ENCODE results near the gene TDRD15.

TDRD15 gene

DNA sequence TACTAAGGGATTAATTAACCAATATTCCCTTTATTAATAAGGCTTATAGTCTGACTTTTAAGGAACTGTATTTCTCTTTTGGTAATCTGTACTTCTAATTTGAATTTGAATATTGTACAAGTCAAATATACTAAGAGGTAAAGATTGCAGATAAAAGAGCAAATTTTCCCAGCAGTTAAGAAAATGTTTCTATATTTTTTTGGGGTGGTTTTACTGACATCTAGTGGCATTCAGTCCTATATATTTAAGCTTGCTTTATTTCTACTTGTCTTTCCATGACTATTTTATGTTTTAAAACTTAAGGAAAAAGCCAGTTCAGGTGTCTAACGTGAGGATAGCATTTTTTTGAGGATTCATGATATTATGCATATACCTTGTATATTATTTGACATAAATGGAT lies 41.6 kb downstream of the TDRD15 start:
- Mint-ChIP-seq H3K4me3 (no peak overlapping the region), H3K27me3 (peaks cover 3% of the 10 kb centered on the region), H3K9me3 (ENCODE audit: low read depth) (no peaks in the 10 kb centered on the region), H3K36me3 (no peaks in the 10 kb centered on the region), H3K27ac (no peak overlapping the region), H3K4me1 (ENCODE audit: low read depth) (no peaks in the 10 kb centered on the region)

DNA sequence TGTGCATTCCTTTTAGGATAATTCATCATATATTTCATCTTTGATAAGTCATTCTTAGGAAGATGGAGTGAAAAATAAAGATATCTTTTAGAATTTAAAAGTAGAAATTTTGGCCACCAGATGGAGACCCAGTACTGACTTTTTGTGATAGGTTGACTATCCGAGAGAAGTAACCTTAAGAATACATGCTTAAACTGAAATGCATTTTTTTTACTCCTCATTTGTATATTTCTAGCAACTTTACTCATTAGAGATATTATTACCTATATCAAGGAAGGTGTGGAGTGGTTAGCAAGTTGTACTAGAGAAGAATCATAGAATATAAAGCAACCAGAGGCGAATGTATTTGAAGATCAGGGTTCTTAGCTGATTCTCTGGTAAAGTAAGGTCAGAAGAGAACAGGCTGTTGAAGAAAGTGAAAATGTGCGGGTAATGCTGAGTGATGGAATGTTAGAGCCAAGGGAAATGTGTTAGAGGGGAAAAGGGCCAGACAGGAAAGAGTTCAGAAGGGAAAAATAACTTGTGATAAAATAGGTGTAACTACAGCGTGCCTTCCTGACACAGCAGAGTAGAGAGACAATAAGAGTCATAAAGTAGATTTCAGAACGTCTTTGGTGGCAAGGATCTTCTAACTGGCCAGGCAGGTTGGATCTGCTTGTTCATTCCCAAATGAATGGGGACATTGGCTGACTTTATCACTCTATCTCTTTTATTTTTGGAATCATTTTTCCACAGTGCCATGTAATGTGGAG lies 52.3 kb downstream of the TDRD15 start:
- H3K4me3 Mint-ChIP-seq, result no peak overlapping the region
- no peak overlapping the region for H3K27ac Mint-ChIP-seq
- H3K9me3 Mint-ChIP-seq (ENCODE audit: low read depth), result no peaks in the 10 kb centered on the region
- no peaks in the 10 kb centered on the region for H3K36me3 Mint-ChIP-seq
- H3K27me3 Mint-ChIP-seq, result no peaks in the 10 kb centered on the region
- no peaks in the 10 kb centered on the region for H3K4me1 Mint-ChIP-seq (ENCODE audit: low read depth)

DNA sequence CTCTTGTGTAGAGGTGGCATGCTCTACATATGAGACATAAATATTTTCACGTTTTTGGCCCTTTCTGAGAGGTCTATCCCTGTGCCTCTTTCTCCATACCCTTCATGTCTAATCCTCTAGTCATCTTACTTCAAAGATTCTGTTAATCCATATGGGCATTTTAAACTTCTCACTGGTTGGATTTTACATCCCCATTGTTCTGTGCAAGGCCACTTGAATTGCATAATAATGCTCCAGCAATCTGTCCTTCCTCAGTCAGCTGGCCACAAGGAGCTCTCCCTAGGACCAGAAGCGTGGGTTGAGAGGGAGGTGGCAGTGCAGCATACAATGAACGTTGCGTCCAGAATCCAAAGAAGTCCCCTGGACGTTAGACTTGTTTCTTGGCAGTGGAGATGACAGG lies 58.2 kb downstream of the TDRD15 start:
- Mint-ChIP-seq H3K4me3 (no peak overlapping the region), H3K27ac (no peak overlapping the region)

DNA sequence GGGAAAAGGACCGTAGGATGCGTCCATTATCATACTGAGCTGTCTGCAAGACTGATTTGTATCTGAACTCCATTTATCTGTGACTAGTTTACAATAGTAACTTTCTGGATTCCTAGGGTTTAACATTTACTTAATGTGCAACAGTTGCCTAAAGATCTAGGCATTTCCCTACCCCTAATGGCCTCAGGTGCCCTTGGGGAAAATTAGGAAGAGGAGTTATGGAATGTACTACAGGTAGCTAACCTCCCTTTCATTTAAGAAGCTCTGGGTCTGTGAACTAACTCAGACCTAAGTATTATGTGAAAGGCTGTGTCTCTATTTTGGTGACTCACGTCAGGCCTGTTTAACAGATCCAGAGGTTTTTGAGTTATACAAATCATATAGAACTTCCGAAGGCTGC lies 59.5 kb downstream of the TDRD15 start:
- Mint-ChIP-seq H3K9me3 (ENCODE audit: low read depth) (no peaks in the 10 kb centered on the region), H3K27me3 (no peaks in the 10 kb centered on the region), H3K4me3 (no peak overlapping the region), H3K27ac (no peak overlapping the region), H3K4me1 (ENCODE audit: low read depth) (no peaks in the 10 kb centered on the region), H3K36me3 (no peaks in the 10 kb centered on the region)

More for the DNA sequence above, 58.2 kb downstream of the TDRD15 start:
- H3K36me3 Mint-ChIP-seq, result no peaks in the 10 kb centered on the region
- no peaks in the 10 kb centered on the region for H3K9me3 Mint-ChIP-seq (ENCODE audit: low read depth)
- H3K27me3 Mint-ChIP-seq, result no peaks in the 10 kb centered on the region
- H3K4me1 Mint-ChIP-seq (ENCODE audit: low read depth), result no peaks in the 10 kb centered on the region

DNA sequence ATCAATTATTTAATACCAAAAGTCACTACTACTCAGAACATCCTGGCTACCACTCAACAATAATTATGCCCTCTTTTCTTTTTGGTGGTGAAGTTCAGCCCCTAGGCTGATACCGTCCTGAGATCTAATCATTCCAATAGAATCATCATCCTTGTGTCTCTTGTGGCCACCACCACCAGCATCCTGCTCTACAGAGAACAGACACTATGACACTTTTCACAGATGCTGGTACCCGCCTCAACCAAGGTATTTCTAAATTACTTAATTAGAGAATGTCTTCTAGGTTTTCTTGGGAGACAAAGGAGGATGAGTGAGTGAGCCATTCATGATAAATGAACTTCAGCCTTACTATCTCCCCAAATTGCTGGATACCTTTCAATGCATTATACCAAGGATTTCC lies 60.0 kb downstream of the TDRD15 start:
- H3K27me3 Mint-ChIP-seq, result no peaks in the 10 kb centered on the region
- H3K27ac Mint-ChIP-seq, result no peak overlapping the region
- no peaks in the 10 kb centered on the region for H3K9me3 Mint-ChIP-seq (ENCODE audit: low read depth)
- H3K4me3 Mint-ChIP-seq, result no peak overlapping the region
- no peaks in the 10 kb centered on the region for H3K4me1 Mint-ChIP-seq (ENCODE audit: low read depth)
- H3K36me3 Mint-ChIP-seq, result no peaks in the 10 kb centered on the region

DNA sequence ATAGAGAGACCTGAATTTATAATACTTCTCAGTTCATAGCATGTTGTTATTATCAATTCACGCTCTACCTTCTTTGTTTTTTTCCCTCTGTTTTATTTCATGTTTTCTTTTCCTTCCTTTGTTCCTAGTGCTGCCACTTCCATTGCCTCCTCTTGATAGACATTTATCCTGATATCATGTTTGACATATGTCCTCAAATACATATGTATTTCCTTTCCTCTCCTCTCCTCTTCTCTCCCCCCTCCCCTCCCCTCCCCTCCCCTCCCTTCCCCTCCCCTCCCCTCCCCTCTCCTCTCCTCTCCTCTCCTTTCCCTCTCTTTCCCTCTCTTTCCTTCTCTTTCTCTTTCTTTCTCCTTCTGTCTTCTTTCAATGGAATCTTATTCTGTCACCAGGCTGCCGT lies 67.8 kb downstream of the TDRD15 start:
- Mint-ChIP-seq H3K4me1 (ENCODE audit: low read depth) (no peaks in the 10 kb centered on the region), H3K27ac (no peak overlapping the region), H3K27me3 (no peaks in the 10 kb centered on the region), H3K9me3 (ENCODE audit: low read depth) (peaks cover 3% of the 10 kb centered on the region), H3K4me3 (no peak overlapping the region), H3K36me3 (no peaks in the 10 kb centered on the region)

All from activated naive CD8-positive, alpha-beta T cell (primary cell).